ENCODE results near the gene PRELID1.

Gene PRELID1

GRCh38 chr5:177275883-177276282 is 27.7 kb upstream of the PRELID1 start:
- H3K36me3 ChIP-seq (ENCODE audit: control insufficient read depth, low read depth, low read length), result peaks cover 88% of the 10 kb centered on the region
- H3K9me3 ChIP-seq (ENCODE audit: control insufficient read depth, low read depth, low read length), result no peaks in the 10 kb centered on the region
- H3K4me1 ChIP-seq (ENCODE audit: control insufficient read depth, low read depth, low read length), result no peaks in the 10 kb centered on the region
- no peak overlapping the region for H3K9ac ChIP-seq (ENCODE audit: low read length)
- no peak overlapping the region for H3K27ac ChIP-seq (ENCODE audit: low read length)
- no peak overlapping the region for H3K4me3 ChIP-seq (ENCODE audit: low read length)
- no peaks in the 10 kb centered on the region for H3K27me3 ChIP-seq (ENCODE audit: control insufficient read depth, insufficient read depth, low read length)

DNA sequence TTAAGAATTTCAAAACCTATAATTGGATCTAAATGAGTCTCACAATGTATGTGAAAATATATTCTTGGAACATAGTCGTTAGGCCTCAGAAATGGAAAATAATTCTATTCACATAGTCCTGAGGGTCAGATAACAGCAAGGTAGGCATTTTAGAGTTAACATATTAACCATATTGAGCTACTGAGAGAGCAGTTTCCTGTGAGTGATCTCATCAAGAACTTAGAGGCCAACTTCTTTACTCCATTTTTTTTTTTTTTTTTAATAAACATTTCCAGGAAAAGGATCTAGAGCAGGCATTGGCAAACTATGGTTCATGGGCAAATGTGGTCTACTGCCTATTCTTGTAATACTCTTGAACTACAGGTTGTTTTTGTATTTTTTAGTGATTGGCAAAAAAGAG is 26.7 kb upstream of the PRELID1 start:
- peaks cover 88% of the 10 kb centered on the region for H3K36me3 ChIP-seq (ENCODE audit: control insufficient read depth, low read depth, low read length)
- no peaks in the 10 kb centered on the region for H3K4me1 ChIP-seq (ENCODE audit: control insufficient read depth, low read depth, low read length)
- H3K9me3 ChIP-seq (ENCODE audit: control insufficient read depth, low read depth, low read length), result no peaks in the 10 kb centered on the region
- no peaks in the 10 kb centered on the region for H3K27me3 ChIP-seq (ENCODE audit: control insufficient read depth, insufficient read depth, low read length)
- H3K27ac ChIP-seq (ENCODE audit: low read length), result no peak overlapping the region
- no peak overlapping the region for H3K9ac ChIP-seq (ENCODE audit: low read length)
- no peak overlapping the region for H3K4me3 ChIP-seq (ENCODE audit: low read length)

DNA sequence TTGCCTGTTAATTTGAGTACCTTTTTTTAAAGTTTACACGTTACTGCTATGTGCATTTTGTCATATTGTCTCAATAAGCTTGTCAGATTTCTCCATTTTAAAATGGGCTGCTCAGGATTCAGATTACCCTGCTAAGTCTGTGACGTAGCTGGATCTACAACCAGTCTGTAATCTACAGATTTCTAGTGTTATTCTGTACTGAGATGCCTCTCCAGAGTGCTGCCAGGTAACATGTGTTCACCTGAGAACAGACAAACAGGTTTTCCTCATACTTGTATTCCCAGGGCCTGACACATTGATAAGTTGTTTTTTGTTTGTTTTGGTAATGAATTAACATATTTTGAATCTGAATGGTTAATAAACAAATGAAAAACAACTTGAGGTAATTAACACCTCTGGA is 15.4 kb upstream of the PRELID1 start:
- Histone ChIP-seq H3K27me3 (ENCODE audit: control insufficient read depth, insufficient read depth, low read length) (no peaks in the 10 kb centered on the region), H3K9me3 (ENCODE audit: control insufficient read depth, low read depth, low read length) (no peaks in the 10 kb centered on the region), H3K36me3 (ENCODE audit: control insufficient read depth, low read depth, low read length) (peaks cover 87% of the 10 kb centered on the region)

DNA sequence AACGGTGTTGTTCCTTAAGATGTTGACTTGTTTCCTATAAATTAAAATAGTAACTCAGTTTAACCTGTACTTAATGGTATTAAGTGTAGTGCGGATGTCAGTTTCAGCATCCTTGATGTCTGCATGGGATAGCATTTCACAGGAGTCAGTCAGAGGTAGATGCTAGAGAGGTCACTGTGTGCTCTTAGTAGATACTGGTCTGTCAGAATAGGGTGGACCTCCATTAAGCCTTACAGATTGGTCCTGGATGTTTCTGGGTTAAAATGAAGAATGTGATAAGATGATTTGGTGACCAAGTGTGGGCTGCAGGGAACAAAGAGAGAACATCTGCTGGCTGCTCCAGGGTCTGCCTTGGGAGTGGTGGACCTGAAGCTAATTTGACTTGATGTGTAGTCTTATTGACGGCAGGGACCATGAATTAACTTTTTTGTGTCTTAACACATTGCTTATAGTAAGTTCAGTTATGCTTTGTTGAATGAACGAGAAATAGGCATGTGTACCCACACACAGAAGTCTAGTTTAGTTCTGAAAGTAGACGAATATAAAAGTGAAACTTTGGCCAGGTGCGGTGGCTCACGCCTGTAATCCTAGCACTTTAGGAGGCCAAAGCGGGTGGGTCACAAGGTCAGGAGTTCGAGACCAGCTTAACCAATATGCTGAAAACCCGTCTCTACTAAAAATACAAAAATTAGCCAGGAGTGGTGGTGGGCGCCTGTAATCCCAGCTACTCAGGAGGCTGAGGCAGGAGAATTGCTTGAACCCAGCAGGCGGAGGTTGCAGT is 12.6 kb upstream of the PRELID1 start:
- Histone ChIP-seq H3K36me3 (ENCODE audit: control insufficient read depth, low read depth, low read length) (peaks cover 87% of the 10 kb centered on the region), H3K27me3 (ENCODE audit: control insufficient read depth, insufficient read depth, low read length) (no peaks in the 10 kb centered on the region), H3K9me3 (ENCODE audit: control insufficient read depth, low read depth, low read length) (no peaks in the 10 kb centered on the region), H3K27ac (ENCODE audit: low read length) (no peak overlapping the region), H3K9ac (ENCODE audit: low read length) (no peak overlapping the region), H3K4me3 (ENCODE audit: low read length) (no peak overlapping the region), H3K4me1 (ENCODE audit: control insufficient read depth, low read depth, low read length) (no peaks in the 10 kb centered on the region)

More for the DNA sequence above, 15.4 kb upstream of the PRELID1 start:
- no peaks in the 10 kb centered on the region for H3K4me1 ChIP-seq (ENCODE audit: control insufficient read depth, low read depth, low read length)
- H3K4me3 ChIP-seq (ENCODE audit: low read length), result no peak overlapping the region
- no peak overlapping the region for H3K27ac ChIP-seq (ENCODE audit: low read length)
- H3K9ac ChIP-seq (ENCODE audit: low read length), result no peak overlapping the region

GRCh38 chr5:177291735-177292134 is 11.9 kb upstream of the PRELID1 start:
- Histone ChIP-seq H3K36me3 (ENCODE audit: control insufficient read depth, low read depth, low read length) (peaks cover 87% of the 10 kb centered on the region), H3K9ac (ENCODE audit: low read length) (no peak overlapping the region)

DNA sequence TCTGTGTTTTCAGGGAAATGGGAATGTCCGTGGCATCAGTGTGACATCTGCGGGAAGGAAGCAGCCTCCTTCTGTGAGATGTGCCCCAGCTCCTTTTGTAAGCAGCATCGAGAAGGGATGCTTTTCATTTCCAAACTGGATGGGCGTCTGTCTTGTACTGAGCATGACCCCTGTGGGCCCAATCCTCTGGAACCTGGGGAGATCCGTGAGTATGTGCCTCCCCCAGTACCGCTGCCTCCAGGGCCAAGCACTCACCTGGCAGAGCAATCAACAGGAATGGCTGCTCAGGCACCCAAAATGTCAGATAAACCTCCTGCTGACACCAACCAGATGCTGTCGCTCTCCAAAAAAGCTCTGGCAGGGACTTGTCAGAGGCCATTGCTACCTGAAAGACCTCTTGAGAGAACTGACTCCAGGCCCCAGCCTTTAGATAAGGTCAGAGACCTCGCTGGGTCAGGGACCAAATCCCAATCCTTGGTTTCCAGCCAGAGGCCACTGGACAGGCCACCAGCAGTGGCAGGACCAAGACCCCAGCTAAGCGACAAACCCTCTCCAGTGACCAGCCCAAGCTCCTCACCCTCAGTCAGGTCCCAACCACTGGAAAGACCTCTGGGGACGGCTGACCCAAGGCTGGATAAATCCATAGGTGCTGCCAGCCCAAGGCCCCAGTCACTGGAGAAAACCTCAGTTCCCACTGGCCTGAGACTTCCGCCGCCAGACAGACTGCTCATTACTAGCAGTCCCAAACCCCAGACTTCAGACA is 9.6 kb upstream of the PRELID1 start:
- peaks cover 69% of the 10 kb centered on the region for H3K36me3 ChIP-seq (ENCODE audit: control insufficient read depth, low read depth, low read length)
- no peak overlapping the region for H3K9ac ChIP-seq (ENCODE audit: low read length)
- no peaks in the 10 kb centered on the region for H3K4me1 ChIP-seq (ENCODE audit: control insufficient read depth, low read depth, low read length)
- no peak overlapping the region for H3K27ac ChIP-seq (ENCODE audit: low read length)
- H3K27me3 ChIP-seq (ENCODE audit: control insufficient read depth, insufficient read depth, low read length), result no peaks in the 10 kb centered on the region
- no peaks in the 10 kb centered on the region for H3K9me3 ChIP-seq (ENCODE audit: control insufficient read depth, low read depth, low read length)
- H3K4me3 ChIP-seq (ENCODE audit: low read length), result no peak overlapping the region

More at GRCh38 chr5:177291735-177292134, 11.9 kb upstream of the PRELID1 start:
- Histone ChIP-seq H3K9me3 (ENCODE audit: control insufficient read depth, low read depth, low read length) (no peaks in the 10 kb centered on the region), H3K27ac (ENCODE audit: low read length) (no peak overlapping the region), H3K4me3 (ENCODE audit: low read length) (no peak overlapping the region), H3K4me1 (ENCODE audit: control insufficient read depth, low read depth, low read length) (no peaks in the 10 kb centered on the region), H3K27me3 (ENCODE audit: control insufficient read depth, insufficient read depth, low read length) (no peaks in the 10 kb centered on the region)

- Histone ChIP-seq H3K9ac (ENCODE audit: low read length) (no peak overlapping the region), H3K4me1 (ENCODE audit: control insufficient read depth, low read depth, low read length) (no peaks in the 10 kb centered on the region), H3K9me3 (ENCODE audit: control insufficient read depth, low read depth, low read length) (no peaks in the 10 kb centered on the region), H3K4me3 (ENCODE audit: low read length) (no peak overlapping the region), H3K36me3 (ENCODE audit: control insufficient read depth, low read depth, low read length) (peaks cover 63% of the 10 kb centered on the region), H3K27ac (ENCODE audit: low read length) (no peak overlapping the region), H3K27me3 (ENCODE audit: control insufficient read depth, insufficient read depth, low read length) (no peaks in the 10 kb centered on the region)
These were observed 9.0 kb upstream of the PRELID1 start for GRCh38 chr5:177294632-177295031.

GRCh38 chr5:177295924-177296323 is 7.7 kb upstream of the PRELID1 start:
- peaks cover 58% of the 10 kb centered on the region for H3K36me3 ChIP-seq (ENCODE audit: control insufficient read depth, low read depth, low read length)
- H3K4me3 ChIP-seq (ENCODE audit: low read length), result no peak overlapping the region
- H3K9me3 ChIP-seq (ENCODE audit: control insufficient read depth, low read depth, low read length), result no peaks in the 10 kb centered on the region
- H3K9ac ChIP-seq (ENCODE audit: low read length), result no peak overlapping the region
- no peaks in the 10 kb centered on the region for H3K4me1 ChIP-seq (ENCODE audit: control insufficient read depth, low read depth, low read length)
- H3K27me3 ChIP-seq (ENCODE audit: control insufficient read depth, insufficient read depth, low read length), result no peaks in the 10 kb centered on the region
- H3K27ac ChIP-seq (ENCODE audit: low read length), result no peak overlapping the region

- Histone ChIP-seq H3K27ac (ENCODE audit: low read length) (no peak overlapping the region), H3K27me3 (ENCODE audit: control insufficient read depth, insufficient read depth, low read length) (no peaks in the 10 kb centered on the region), H3K9me3 (ENCODE audit: control insufficient read depth, low read depth, low read length) (no peaks in the 10 kb centered on the region), H3K4me3 (ENCODE audit: low read length) (no peak overlapping the region), H3K36me3 (ENCODE audit: control insufficient read depth, low read depth, low read length) (peaks cover 54% of the 10 kb centered on the region), H3K4me1 (ENCODE audit: control insufficient read depth, low read depth, low read length) (no peaks in the 10 kb centered on the region), H3K9ac (ENCODE audit: low read length) (no peak overlapping the region)
These were observed 7.0 kb upstream of the PRELID1 start for GRCh38 chr5:177296581-177296980.

- Histone ChIP-seq H3K27ac (ENCODE audit: low read length) (no peak overlapping the region), H3K9ac (ENCODE audit: low read length) (no peak overlapping the region), H3K36me3 (ENCODE audit: control insufficient read depth, low read depth, low read length) (peaks cover 40% of the 10 kb centered on the region), H3K9me3 (ENCODE audit: control insufficient read depth, low read depth, low read length) (no peaks in the 10 kb centered on the region), H3K4me1 (ENCODE audit: control insufficient read depth, low read depth, low read length) (peaks cover 4% of the 10 kb centered on the region), H3K4me3 (ENCODE audit: low read length) (no peak overlapping the region), H3K27me3 (ENCODE audit: control insufficient read depth, insufficient read depth, low read length) (no peaks in the 10 kb centered on the region)
These were observed 5.7 kb upstream of the PRELID1 start for GRCh38 chr5:177297922-177298321.

DNA sequence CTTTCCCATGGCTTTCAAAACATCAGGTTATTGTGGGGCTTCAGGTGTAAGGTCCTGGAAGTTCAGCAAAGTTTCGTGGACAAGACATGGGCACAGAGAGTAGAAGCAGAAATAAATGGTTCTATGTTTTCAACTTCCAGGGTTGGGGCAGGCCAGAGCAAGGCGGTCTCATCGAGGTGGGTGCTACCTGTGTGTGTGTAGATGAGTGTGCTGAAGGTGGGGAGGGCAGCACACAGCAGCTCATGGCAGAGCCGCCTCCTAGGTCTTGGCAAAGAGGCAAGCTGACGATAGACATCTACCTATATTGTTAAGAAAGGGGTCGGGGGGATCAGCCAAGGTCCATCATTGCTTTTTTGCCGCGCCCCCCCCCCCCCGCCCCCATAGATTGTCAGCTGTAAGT is 3.9 kb upstream of the PRELID1 start:
- H3K4me1 ChIP-seq (ENCODE audit: control insufficient read depth, low read depth, low read length), result peaks cover 7% of the 10 kb centered on the region
- no peaks in the 10 kb centered on the region for H3K27me3 ChIP-seq (ENCODE audit: control insufficient read depth, insufficient read depth, low read length)
- no peak overlapping the region for H3K27ac ChIP-seq (ENCODE audit: low read length)
- H3K4me3 ChIP-seq (ENCODE audit: low read length), result no peak overlapping the region
- no peak overlapping the region for H3K9ac ChIP-seq (ENCODE audit: low read length)
- H3K9me3 ChIP-seq (ENCODE audit: control insufficient read depth, low read depth, low read length), result no peaks in the 10 kb centered on the region
- H3K36me3 ChIP-seq (ENCODE audit: control insufficient read depth, low read depth, low read length), result peaks cover 23% of the 10 kb centered on the region

Measured in iPS-18a (cell line).